Nephron progenitor cell (in vitro differentiated cells): ENCODE results near the gene SMC6.

Experiments
- DNase-seq: peaks from one replicate; pipeline ENCODE4 v3.0.0; 2021
- H3K27ac Mint-ChIP-seq: 2 replicates; pipeline ENCODE4 v1.8.0; 2021; ENCODE audit warnings: mild to moderate bottlenecking, moderate library complexity, mixed read lengths
- H3K27me3 Mint-ChIP-seq: 2 replicates; pipeline ENCODE4 v1.8.0; 2021; ENCODE audit warnings: mild to moderate bottlenecking, low read depth, mixed read lengths; ENCODE audit not compliant: poor library complexity
- H3K36me3 Mint-ChIP-seq: 2 replicates; pipeline ENCODE4 v1.8.0; 2021; ENCODE audit warnings: low read depth, mixed read lengths
- H3K4me1 Mint-ChIP-seq: 2 replicates; pipeline ENCODE4 v1.8.0; 2021; ENCODE audit warnings: mixed read lengths
- H3K4me3 Mint-ChIP-seq: 2 replicates; pipeline ENCODE4 v1.8.0; 2021; ENCODE audit warnings: mild to moderate bottlenecking, moderate library complexity, mixed read lengths
- H3K9me3 Mint-ChIP-seq: 2 replicates; pipeline ENCODE4 v1.8.0; 2021; ENCODE audit warnings: mild to moderate bottlenecking, moderate library complexity, mixed read lengths
- TF ChIP-seq, protein P1 (sequence below): fragments of 200-600 bp; sonication (generic); IDR thresholded peaks from 2 replicates; pipeline ENCODE4 v1.5.0; 2021; ENCODE audit warnings: antibody characterized with exemption

SMC6 gene

DNA sequence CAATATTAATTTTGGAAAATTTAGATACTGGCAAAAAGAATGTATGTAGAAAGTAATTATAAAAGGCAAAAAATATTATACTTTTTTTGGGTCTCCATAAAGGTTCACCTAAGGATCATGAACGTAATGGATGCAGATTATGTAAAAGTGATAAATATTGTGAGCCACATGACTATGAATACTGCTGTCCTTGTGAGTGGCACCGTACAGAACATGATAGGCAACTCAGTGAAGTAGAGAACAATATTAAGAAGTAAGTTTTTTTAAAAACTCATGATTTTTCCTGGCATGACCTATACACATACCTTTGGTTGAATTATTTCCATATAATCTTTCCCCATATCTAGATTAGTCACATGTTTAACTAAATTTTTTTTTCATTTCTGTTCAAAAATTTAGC is 18.9 kb upstream of the SMC6 start:
- Mint-ChIP-seq H3K4me1 (no peaks in the 10 kb centered on the region), H3K9me3 (no peaks in the 10 kb centered on the region), H3K27ac (no peak overlapping the region)

DNA sequence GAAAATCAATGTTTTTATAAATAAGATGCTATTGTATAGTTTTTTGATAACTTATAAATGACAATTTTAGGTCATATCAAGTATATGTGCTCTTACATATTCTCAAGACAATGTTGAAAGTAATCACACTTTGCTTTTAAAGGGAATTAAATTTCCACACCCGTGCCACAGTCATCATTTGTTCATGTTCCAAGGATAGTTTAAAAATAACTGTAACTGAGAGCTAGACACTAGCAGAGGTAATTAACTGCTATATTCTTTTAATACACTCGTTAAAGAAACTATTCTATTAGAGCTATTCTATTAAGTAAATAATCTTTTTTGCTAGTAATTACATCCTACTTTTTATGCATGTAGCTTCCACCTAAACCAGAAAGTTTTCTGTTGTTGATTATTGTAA is 18.3 kb upstream of the SMC6 start:
- Mint-ChIP-seq H3K27ac (no peak overlapping the region), H3K36me3 (peaks cover 58% of the 10 kb centered on the region), H3K9me3 (no peaks in the 10 kb centered on the region), H3K4me1 (no peaks in the 10 kb centered on the region), H3K27me3 (no peaks in the 10 kb centered on the region), H3K4me3 (no peak overlapping the region)
- DNase-seq = no peak
- TF ChIP-seq, protein P1, sequence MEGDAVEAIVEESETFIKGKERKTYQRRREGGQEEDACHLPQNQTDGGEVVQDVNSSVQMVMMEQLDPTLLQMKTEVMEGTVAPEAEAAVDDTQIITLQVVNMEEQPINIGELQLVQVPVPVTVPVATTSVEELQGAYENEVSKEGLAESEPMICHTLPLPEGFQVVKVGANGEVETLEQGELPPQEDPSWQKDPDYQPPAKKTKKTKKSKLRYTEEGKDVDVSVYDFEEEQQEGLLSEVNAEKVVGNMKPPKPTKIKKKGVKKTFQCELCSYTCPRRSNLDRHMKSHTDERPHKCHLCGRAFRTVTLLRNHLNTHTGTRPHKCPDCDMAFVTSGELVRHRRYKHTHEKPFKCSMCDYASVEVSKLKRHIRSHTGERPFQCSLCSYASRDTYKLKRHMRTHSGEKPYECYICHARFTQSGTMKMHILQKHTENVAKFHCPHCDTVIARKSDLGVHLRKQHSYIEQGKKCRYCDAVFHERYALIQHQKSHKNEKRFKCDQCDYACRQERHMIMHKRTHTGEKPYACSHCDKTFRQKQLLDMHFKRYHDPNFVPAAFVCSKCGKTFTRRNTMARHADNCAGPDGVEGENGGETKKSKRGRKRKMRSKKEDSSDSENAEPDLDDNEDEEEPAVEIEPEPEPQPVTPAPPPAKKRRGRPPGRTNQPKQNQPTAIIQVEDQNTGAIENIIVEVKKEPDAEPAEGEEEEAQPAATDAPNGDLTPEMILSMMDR = no peak

More for the DNA sequence above, 18.9 kb upstream of the SMC6 start:
- H3K27me3 Mint-ChIP-seq = no peaks in the 10 kb centered on the region
- TF ChIP-seq, protein P1 = no peak
- peaks cover 63% of the 10 kb centered on the region for H3K36me3 Mint-ChIP-seq
- DNase-seq = no peak
- H3K4me3 Mint-ChIP-seq = no peak overlapping the region

DNA sequence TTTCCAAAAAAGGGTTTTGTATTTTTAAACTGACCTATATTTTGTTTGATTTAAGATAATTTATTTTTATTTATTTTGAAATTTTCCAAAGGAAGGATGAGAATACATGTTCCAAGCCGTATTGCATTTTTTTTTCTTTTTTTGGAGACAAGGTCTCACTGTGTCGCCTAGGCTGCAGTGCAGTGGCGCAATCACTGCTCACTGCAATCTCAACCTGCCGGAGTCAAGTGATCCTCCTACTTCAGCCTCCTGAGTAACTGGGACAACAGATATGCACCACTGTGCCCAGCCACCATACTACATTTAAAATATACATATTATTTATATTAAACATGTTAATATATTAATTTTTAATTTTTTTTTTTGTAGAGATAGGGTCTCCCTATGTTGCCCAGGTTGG is 15.3 kb upstream of the SMC6 start:
- H3K36me3 Mint-ChIP-seq = peaks cover 49% of the 10 kb centered on the region
- H3K9me3 Mint-ChIP-seq = no peaks in the 10 kb centered on the region
- no peak for DNase-seq
- TF ChIP-seq, protein P1 = no peak
- no peaks in the 10 kb centered on the region for H3K27me3 Mint-ChIP-seq
- H3K4me3 Mint-ChIP-seq = no peak overlapping the region
- H3K27ac Mint-ChIP-seq = no peak overlapping the region
- no peaks in the 10 kb centered on the region for H3K4me1 Mint-ChIP-seq

DNA sequence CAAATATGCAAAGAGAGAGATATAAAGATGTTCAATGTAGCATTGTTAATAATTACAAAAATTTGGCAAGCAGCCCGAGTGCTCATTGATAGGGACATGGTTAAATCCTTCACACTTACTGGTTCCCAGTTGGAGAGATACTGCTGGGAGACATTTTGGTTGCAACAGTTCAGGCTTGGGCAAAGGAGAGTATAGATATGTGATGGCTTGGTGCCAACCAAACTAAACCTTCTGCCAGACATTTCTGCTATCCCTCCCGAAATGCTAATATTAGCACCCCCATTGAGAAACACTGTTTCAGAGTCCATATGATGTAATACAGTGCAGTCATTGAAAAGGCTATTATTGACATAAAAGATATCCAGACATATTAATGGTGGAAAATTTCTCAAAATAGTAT is 11.8 kb upstream of the SMC6 start:
- no peak overlapping the region for H3K27ac Mint-ChIP-seq
- H3K36me3 Mint-ChIP-seq = peaks cover 59% of the 10 kb centered on the region
- H3K4me1 Mint-ChIP-seq = no peaks in the 10 kb centered on the region
- H3K27me3 Mint-ChIP-seq = no peaks in the 10 kb centered on the region
- H3K9me3 Mint-ChIP-seq = no peaks in the 10 kb centered on the region
- H3K4me3 Mint-ChIP-seq = no peak overlapping the region
- no peak for DNase-seq
- TF ChIP-seq, protein P1 = no peak

DNA sequence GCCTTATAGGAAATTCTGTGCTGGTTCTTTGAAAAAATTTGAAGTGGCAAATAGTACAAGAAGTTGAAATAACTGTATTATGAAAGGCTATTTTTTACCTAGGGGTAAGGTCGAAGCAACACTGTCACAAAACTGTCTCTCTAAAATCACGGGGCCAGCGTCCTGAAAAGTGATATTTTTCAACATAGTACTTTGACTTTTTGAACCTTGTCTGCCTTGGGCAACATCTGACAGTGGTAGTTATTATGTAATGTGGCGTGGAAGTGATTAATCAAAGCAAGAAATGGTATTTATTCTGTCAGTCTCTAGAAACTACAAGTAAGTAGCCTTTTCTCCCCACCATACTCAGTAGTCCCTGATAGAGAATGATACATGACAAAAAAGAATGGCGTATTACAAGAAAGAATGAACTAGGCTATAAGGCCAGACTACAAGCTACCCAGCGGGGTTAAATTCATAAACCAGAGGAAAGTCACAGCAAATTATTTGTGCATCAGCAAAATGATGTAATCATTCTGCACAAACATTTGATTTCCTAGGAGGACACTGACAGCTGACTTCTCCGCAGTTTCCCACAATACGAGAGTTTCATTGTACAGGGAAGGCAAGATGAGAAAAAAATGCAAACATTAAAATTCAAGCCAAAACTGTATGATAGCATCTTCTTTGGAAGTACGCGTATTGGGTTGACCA is 10.2 kb upstream of the SMC6 start:
- Mint-ChIP-seq H3K27me3 (no peaks in the 10 kb centered on the region), H3K9me3 (no peaks in the 10 kb centered on the region), H3K27ac (no peak overlapping the region), H3K4me1 (no peaks in the 10 kb centered on the region), H3K36me3 (peaks cover 63% of the 10 kb centered on the region), H3K4me3 (no peak overlapping the region)
- TF ChIP-seq, protein P1 = no peak
- DNase-seq = no peak

DNA sequence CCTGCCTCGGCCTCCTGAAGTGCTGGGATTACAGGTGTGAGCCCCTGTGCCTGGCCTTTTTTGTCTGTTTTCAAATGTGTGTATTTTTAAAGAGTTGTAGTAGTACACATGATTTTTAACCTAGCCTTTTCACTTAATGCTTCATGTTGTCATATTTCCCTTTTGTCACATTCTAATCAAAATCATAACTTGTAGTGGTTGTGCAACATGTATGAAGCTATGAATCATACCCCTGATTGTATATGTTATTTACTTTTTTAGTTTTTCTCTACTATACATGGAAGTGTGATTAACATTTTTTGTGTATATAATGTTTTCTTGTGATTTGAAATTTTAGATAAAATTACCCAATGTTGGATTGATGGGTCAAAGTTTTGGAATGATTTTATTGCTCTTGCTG is 8.8 kb upstream of the SMC6 start:
- TF ChIP-seq, protein P1 = no peak
- peaks cover 10% of the 10 kb centered on the region for H3K4me1 Mint-ChIP-seq
- no peak overlapping the region for H3K27ac Mint-ChIP-seq
- H3K36me3 Mint-ChIP-seq = peaks cover 55% of the 10 kb centered on the region
- DNase-seq = no peak
- H3K27me3 Mint-ChIP-seq = no peaks in the 10 kb centered on the region
- H3K4me3 Mint-ChIP-seq = no peak overlapping the region
- H3K9me3 Mint-ChIP-seq = no peaks in the 10 kb centered on the region
